GM19455 (cell line): ENCODE data around the gene GRB10.

Source experiments
- ATAC-seq: cut with Tn5 transposase; IDR thresholded peaks from one replicate; pipeline ENCODE4 v1.9.1; 2021; ENCODE audit not compliant: unreplicated experiment

Gene GRB10

GRCh38 chr7:50803359-50804337 is 21.0 kb upstream of the GRB10 start:
- ATAC-seq: no peak

GRCh38 chr7:50801907-50802306 is 19.2 kb upstream of the GRB10 start:
- ATAC-seq: no peak

DNA sequence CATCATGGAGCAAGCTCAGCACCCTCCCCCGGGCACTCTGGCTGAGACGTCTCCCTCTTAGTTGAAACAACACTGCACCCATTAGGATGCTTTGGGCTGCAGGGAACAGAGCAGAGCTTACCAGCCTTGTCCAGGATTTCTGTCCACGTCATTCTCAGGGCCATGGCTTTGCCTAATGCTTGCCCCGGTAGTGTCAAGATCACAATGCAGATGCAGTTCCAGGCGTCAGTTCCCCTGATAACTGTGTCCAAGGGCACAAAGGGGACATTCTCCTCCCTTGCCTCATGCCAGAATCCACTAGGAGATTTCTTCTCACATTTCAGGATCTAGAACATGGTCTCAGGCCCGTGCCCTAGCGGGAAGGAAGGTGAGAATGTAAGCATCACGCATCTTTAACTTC is 17.2 kb upstream of the GRB10 start:
- no peak for ATAC-seq

GRCh38 chr7:50798126-50798525 is 15.4 kb upstream of the GRB10 start:
- no peak for ATAC-seq

DNA sequence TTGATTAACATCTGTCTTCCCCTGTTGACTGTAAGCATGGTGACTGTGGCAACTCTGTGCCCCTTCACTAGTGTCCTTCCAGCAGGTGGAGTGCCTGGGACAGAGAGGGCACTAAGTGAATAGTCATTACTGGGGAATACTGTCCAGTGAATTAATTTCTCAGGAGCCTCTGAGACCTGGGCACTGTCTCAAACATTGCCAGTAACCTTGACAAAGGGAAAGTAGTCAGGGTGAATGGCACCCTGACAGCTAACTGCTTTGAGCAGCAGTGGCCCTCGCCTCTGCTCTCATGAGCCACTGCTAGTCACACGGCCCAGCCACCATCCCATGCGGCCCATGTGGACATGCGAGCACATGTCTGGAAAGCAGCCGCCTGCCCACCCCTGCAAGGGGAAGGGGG is 13.1 kb upstream of the GRB10 start:
- no peak for ATAC-seq

DNA sequence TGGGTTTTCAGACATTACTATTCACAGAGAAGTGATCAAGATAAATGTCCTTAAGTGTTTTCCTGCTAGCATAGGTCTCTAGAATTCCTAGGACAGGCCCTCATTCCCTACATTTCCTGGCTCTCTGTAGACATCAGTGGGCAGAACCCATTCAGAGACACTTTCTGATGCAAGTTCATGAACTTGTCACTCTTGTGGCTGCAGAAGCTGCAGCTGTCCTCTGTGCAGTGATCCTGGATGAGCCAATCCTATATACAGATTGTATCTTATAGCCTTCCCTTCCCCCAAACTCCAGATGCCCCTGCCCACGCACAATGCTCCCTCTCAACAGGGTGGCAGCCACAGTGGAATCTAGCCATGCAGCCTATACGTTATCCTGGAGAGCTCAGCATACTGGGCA is 12.6 kb upstream of the GRB10 start:
- ATAC-seq: no peak

DNA sequence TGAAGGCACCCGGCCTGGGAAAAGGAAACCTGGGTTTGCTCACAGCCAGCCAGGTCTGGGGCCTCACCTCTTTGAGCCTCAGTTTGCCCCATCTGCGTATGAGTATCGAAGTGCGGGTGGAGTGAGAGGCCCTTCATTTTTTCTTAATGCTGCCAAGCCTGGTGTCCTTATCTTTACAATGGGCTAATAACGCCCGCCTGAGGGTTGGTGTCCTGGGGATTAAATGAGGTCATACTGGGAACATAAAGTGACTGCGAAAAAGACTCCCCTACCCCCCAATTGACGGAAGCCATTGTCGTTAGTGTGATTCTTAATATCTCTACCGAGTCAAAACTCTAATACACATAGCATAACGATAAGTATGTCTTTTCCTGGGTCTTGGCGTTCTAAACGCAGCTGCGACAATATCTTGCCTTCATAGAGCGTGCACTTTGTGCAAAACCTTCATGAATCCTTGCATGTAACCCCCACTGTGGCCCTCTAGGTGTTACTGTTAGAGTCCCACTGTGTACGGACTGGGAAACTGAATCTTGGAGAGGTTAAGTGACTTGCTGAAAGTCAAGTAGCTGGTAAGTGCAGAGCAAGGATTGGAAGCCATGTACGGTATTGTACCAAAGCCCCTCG is 11.4 kb upstream of the GRB10 start:
- no peak for ATAC-seq

GRCh38 chr7:50793120-50793946 is 10.6 kb upstream of the GRB10 start:
- no peak for ATAC-seq

GRCh38 chr7:50792342-50793119 is 9.8 kb upstream of the GRB10 start:
- no peak for ATAC-seq

GRCh38 chr7:50791938-50792341 is 9.2 kb upstream of the GRB10 start:
- ATAC-seq: no peak

DNA sequence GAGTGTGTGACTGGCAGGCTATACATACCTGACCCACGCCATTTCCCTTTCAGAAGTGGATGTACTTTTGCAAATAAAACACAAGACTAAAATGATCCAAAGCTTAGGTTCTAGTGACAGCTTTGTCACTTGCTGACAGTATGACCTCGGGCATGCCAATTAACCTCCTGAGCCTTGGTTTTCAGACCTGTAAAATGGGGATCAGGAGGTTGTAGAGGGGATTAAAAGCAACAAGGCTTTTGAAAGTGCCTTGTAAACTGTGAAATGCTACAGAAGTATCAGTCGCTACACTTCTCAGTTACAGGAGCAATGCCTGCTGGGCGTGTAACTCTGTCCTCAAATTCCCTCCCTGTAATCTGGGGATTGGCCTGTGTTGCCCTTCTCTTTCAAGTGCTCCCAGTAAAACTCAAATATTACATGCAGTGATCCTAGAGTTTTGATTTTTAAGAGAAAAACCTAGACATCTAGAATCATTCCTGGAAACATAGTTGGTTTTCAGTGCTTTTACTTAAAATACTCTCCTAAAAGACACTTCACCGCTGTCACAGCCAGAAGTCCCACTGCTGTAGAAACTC is 8.8 kb upstream of the GRB10 start:
- ATAC-seq: no peak

DNA sequence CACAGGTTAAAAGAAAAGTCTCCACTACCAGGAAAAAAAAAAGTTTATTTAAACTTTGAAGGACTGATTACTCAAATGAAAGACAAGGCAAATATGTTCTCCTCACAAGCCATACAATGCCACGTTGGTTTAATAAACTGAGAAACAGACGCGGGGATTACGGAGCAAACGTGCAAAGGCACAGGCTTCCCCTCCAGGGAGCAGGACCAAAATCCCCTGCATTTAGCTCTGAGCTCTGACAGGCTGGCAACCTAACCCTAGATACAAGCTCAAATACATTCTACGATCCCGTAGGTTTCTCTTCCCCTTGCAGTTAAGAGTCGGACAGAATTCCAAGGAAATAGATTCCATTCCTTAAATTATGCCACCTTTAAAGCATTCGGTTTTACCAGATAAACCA is 7.7 kb upstream of the GRB10 start:
- ATAC-seq: no peak

- no peak for ATAC-seq
Measured at GRCh38 chr7:50788382-50788781, 5.7 kb upstream of the GRB10 start.

- ATAC-seq: no peak
Measured at GRCh38 chr7:50787825-50788224, 5.1 kb upstream of the GRB10 start.

DNA sequence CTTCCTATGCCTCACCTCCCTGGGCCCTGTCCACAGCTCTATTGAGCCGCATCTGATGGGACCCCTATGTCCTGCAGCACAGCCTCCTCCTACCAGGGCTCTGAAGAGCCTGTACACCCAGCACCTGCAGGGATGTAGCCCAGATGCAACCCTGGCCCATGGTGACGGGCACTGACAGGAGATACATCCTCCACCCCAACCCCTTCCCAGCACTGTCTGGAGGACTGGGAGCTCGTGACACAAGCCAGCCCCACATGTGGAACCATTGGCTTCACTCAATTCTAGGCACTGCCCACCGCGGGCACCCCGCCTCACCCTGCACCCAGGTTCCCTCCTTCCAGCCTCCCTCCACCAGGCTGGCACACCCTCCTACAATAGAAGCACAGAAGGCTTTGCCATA is 2.6 kb upstream of the GRB10 start:
- no peak for ATAC-seq

- ATAC-seq: no peak
Measured at GRCh38 chr7:50783801-50784507, 1.3 kb upstream of the GRB10 start.

DNA sequence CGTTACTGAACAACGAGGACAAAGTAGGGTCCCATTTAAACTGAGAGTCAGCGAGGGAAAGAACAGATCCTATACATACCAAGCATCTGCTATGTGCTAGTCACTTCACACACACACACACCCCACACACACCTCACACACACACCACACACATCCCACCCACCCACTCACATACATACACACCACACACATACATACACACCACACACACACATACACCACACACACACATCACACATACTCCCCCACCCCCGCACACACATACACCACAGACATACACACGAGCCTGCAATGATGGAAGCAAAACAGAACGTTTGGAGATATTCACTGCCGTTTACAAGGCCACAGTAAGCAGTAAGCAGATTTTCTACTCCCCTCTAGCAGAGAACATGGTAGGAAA is 607 bp upstream of the GRB10 start:
- ATAC-seq: no peak

DNA sequence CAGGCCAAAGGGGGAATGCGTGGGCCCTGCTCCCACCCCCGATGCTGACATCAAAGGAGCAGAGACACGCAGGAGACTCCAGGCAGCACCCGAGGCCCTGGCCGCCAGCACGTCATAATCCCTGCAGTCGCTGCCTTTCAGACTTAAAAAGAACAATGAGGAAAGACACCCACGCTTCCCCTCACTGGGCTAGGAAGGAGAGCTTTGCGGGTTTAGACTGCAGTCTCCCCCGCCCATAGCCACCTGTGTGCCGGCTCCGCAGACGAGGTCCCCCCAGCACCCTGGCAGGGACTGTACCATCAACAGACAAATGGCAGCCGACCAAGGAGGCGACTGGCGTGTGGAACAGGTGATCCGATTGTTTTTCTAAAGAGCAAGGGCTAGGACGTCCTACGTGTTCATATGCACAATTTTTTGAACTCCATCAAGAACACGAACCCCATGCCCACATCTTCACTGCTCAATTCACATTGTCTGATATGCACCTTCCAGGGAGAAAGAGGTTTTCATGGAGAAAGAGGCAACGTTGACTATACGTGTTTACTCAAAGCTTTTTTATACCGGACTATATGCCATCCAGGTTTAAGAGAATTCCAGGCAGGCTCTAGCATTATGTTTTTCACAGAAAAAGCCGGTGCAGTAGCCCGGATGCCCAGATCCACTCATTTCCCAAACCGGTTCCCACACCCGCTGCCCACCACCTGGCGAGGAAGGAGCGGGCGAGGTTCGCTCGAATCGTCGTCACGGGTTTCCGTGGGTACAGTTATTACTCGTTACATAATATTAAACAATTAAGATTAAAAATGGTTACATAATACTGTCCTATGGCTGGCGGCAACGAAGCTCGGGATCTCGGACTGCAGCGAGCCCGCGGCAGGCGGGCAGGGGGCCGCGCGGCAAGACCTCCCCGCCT is 1.1 kb downstream of the GRB10 start:
- no peak for ATAC-seq

DNA sequence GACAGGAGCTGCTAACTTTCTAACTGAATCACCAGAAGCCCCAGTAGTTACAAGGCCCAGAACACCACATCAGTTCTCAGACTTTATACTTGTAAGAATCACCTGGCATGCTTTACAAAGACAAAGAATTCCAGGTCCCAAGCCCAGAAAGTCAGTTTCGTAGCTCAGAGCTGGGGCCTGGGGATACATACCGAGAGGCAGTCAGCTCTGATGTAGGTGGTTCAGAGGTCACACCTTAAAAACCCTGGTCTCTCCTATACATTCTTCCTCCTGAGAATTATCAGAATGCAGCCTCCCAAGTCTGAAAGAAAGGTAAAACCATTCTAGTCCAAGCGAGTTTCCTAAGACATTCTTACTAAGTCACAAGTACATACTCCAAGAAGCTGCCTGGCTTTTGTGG is 2.3 kb downstream of the GRB10 start:
- ATAC-seq: no peak
